Colonic mucosa (tissue), 4 donors: ENCODE data around the gene CD44. TPM values are rescaled to one million over a fixed set of nuclear protein-coding genes. Genes with fewer than 3 reads are reported as not detected.

Source experiments
- DNase-seq: peaks from one replicate; pipeline ENCODE4 v3.0.0-alpha.2; 2020
- H3K27ac ChIP-seq: fragments of 200-600 bp; one replicate; pipeline ENCODE4 v1.8.0; 2021
- H3K27me3 ChIP-seq: fragments of 200-600 bp; one replicate; pipeline ENCODE4 v1.8.0; 2021
- H3K36me3 ChIP-seq: fragments of 200-600 bp; one replicate; pipeline ENCODE4 v1.8.0; 2021
- H3K4me1 ChIP-seq: fragments of 200-600 bp; one replicate; pipeline ENCODE4 v1.8.0; 2021; ENCODE audit warnings: mild to moderate bottlenecking
- H3K4me3 ChIP-seq: fragments of 200-600 bp; one replicate; pipeline ENCODE4 v1.8.0; 2021
- H3K9ac ChIP-seq, 2 donors: one replicate each; pipeline ENCODE4 v1.7.0; 2013; ENCODE audit warnings: control low read depth in 2 of 2, low read depth in 2 of 2, low read length in 2 of 2
- H3K9me3 ChIP-seq: fragments of 200-600 bp; one replicate; pipeline ENCODE4 v1.8.0; 2021
- intact Hi-C: fragments of 100-400 bp; cut with DNase I; formaldehyde crosslinking; loops from one replicate; pipeline ENCODE4 v1.14.1; 2022
- total RNA-seq, 2 donors: library from RNA; stranded (reverse); fragmentation: NEBNext Ultra II Directional in 1 of 2; extraction: Animal tissue kit (Norgen Biotek cat#: 25700) in 1 of 2; gene quantifications; one replicate each; pipeline ENCODE4 v1.2.1, GENCODE V29; 2021
- TF ChIP-seq, protein P1 (sequence below): fragments of 200-600 bp; IDR thresholded peaks from one replicate; pipeline ENCODE4 v1.8.0; 2022; ENCODE audit warnings: antibody characterized with exemption, mild to moderate bottlenecking
- donor health status: healthy.
- donor health status: DM: no; HTN: no; CAD: no.
- donor health status: DM: no; HTN: no; CAD: no.

CD44 gene
- total RNA-seq, 2 donors from 2014 or later: 152 to 171 TPM

DNA sequence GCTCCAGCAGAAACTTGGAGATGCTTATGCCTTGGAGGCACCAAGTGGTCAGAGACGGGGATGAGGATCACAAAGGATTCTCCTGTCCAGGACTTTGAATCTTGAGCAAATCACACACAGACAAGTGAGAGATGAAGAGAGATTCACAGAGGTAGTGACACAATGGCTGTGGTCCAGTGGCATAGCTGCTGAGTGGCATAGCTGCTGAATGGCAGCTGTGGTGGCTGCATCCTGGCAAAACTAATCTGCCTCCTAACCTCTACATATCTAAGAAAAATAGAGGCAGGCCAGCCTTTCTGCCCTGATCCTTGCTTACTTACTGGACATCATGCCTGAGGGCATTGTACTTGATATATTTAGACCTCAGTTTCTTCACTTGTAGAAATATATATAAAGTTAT is 102.6 kb downstream of the CD44 start:
- H3K4me3 ChIP-seq: no peak overlapping the region
- no peak overlapping the region for H3K9ac ChIP-seq
- no peaks in the 10 kb centered on the region for H3K36me3 ChIP-seq
- no peaks in the 10 kb centered on the region for H3K27me3 ChIP-seq
- H3K27ac ChIP-seq: no peak overlapping the region
- no peaks in the 10 kb centered on the region for H3K4me1 ChIP-seq
- DNase-seq: no peak
- intact Hi-C loops: no loop called here
- TF ChIP-seq, protein P1, sequence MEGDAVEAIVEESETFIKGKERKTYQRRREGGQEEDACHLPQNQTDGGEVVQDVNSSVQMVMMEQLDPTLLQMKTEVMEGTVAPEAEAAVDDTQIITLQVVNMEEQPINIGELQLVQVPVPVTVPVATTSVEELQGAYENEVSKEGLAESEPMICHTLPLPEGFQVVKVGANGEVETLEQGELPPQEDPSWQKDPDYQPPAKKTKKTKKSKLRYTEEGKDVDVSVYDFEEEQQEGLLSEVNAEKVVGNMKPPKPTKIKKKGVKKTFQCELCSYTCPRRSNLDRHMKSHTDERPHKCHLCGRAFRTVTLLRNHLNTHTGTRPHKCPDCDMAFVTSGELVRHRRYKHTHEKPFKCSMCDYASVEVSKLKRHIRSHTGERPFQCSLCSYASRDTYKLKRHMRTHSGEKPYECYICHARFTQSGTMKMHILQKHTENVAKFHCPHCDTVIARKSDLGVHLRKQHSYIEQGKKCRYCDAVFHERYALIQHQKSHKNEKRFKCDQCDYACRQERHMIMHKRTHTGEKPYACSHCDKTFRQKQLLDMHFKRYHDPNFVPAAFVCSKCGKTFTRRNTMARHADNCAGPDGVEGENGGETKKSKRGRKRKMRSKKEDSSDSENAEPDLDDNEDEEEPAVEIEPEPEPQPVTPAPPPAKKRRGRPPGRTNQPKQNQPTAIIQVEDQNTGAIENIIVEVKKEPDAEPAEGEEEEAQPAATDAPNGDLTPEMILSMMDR: no peak
- H3K9me3 ChIP-seq: no peaks in the 10 kb centered on the region

DNA sequence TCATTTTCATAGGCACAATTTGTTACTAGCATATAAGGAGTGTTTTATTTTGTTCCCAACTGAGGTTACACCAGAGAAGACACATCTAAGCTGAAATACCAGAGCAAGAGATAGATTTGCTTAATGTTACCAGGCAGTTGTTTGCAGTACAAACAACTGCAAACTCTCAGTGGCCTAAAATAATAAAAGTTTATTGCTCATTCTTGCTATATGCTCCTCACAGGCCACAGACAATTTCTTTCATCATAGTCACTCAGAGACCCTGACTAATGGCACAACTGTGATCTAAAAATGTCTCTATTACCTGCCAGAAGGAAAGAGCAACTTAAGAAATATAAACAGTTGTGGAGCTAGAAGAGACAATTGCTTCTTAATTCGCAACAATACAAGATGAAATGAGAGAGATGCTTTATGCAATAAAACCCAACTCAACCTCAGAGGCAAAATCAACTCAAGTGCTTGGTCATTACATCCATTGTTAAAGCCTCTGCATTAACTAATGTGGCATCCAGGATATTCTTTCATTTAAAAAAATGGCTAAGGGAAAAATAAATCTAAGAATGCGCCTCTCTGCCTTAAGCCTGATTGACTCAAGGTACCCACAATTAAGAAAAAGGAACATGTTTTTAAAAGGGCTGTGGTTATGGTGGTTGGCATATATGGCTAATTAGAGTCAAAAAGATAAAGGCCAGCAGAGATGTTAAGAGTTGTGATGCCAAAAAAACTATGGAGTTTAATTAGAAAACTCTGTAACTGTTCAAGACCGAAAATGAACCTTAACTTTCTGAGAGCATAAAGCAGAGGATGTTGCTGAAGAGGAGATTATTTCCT is 103.7 kb downstream of the CD44 start:
- no peak for DNase-seq
- H3K27ac ChIP-seq: no peak overlapping the region
- H3K9ac ChIP-seq: no peak overlapping the region
- no peaks in the 10 kb centered on the region for H3K27me3 ChIP-seq
- H3K4me3 ChIP-seq: no peak overlapping the region
- H3K9me3 ChIP-seq: no peaks in the 10 kb centered on the region
- TF ChIP-seq, protein P1: no peak
- intact Hi-C loops: no loop called here
- no peaks in the 10 kb centered on the region for H3K36me3 ChIP-seq
- no peaks in the 10 kb centered on the region for H3K4me1 ChIP-seq

DNA sequence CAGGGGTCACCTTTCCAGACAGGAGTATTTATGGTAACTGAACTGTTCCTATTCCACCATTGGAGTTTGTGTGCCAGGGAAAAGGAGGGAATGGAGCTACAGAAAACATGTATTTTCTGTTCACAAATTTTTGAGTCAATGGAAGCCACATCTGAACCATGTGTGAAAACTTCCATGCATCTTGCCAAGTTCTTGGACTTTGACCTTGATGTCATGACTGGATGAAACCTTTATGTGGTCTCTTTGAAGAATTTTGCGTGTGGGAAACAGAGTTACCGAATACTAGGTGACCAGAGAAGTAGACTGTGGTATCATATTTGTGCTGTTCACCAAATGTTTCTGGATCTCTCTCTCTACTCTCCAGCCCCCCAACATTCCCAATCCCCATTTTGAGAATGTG is 104.8 kb downstream of the CD44 start:
- Histone ChIP-seq H3K9me3 (no peaks in the 10 kb centered on the region), H3K27ac (no peak overlapping the region), H3K4me3 (no peak overlapping the region), H3K27me3 (no peaks in the 10 kb centered on the region), H3K36me3 (no peaks in the 10 kb centered on the region), H3K4me1 (no peaks in the 10 kb centered on the region), H3K9ac (no peak overlapping the region)
- intact Hi-C loops: no loop called here
- TF ChIP-seq, protein P1: no peak
- DNase-seq: no peak

DNA sequence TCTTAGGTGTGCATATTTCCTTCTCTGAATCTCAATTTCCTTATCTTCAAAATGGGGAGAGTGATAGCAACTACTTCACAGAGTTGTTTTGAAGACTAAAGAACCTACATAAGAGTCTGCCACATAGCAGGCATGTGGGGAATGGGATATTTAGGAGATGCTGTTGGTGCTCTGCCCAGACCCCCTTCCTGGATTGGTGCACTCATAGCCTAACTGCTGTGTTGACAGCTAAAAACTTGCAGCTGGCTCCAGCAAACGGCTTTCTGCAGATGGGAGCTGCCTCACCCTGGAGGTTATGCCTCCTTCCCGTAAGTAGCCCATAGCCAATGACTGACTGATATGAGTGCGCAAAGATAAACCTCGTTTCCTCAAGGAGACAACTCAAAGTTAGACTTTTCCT is 106.1 kb downstream of the CD44 start:
- Histone ChIP-seq H3K27ac (no peak overlapping the region), H3K9me3 (no peaks in the 10 kb centered on the region), H3K36me3 (no peaks in the 10 kb centered on the region), H3K27me3 (no peaks in the 10 kb centered on the region), H3K4me3 (no peak overlapping the region), H3K4me1 (no peaks in the 10 kb centered on the region), H3K9ac (no peak overlapping the region)
- intact Hi-C loops: no loop called here
- TF ChIP-seq, protein P1: no peak
- DNase-seq: no peak

DNA sequence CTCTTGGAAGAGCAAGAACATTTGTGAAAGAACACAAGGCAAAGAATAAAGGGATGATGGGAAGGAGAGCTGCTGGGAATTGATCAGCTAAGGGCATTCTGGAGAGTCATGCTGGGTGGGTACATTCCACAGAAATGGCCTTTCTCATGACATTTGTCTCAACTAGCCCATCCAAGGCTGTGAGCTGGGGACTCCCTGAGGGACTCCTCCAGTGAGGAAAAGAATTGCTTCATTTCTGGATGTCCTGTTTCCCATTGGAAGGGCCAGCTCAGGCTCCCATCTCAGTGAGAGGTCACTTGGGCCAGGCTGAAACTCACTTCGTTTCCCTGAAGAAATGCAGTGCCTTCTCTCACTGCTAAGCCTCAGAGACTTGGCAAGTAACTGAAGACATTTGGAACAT is 106.8 kb downstream of the CD44 start:
- intact Hi-C loops: no loop called here
- H3K27ac ChIP-seq: no peak overlapping the region
- TF ChIP-seq, protein P1: no peak

More for the DNA sequence above, 106.8 kb downstream of the CD44 start:
- Histone ChIP-seq H3K9ac (no peak overlapping the region), H3K36me3 (no peaks in the 10 kb centered on the region), H3K9me3 (no peaks in the 10 kb centered on the region), H3K4me1 (no peaks in the 10 kb centered on the region), H3K4me3 (no peak overlapping the region), H3K27me3 (no peaks in the 10 kb centered on the region)
- DNase-seq: no peak
